Transverse colon (tissue), 4 donors: ENCODE results near the gene TFDP2. TPM values are rescaled to one million over a fixed set of nuclear protein-coding genes. Genes with fewer than 3 reads are reported as not detected.

Experiments used
- DNase-seq: peaks from one replicate; pipeline ENCODE4 v3.0.0-alpha.2; 2019
- H3K27ac ChIP-seq, 4 donors: fragments of 200-600 bp; sonication (generic); 2 replicates each; pipeline ENCODE4 v1.5.1; 2016 to 2018; ENCODE audit warnings: inconsistent platforms in 4 of 4
- H3K27me3 ChIP-seq: fragments of 200-600 bp; sonication (generic); 2 replicates; pipeline ENCODE4 v1.5.1; 2017; ENCODE audit warnings: inconsistent platforms
- H3K36me3 ChIP-seq, 4 donors: fragments of 200-600 bp; sonication (generic); 2 replicates each; pipeline ENCODE4 v1.5.1; 2017 to 2019; ENCODE audit warnings: inconsistent platforms in 4 of 4
- H3K4me1 ChIP-seq, 4 donors: fragments of 200-600 bp; sonication (generic); 2 replicates each; pipeline ENCODE4 v1.5.1; 2017 to 2020; ENCODE audit warnings: inconsistent platforms in 4 of 4
- H3K4me3 ChIP-seq, 4 donors: fragments of 200-600 bp; sonication (generic); 1 replicate in 1 of 4; 2 replicates in 3 of 4; pipeline versions ENCODE4 v1.5.1 to v1.6.1; 2017 to 2019; ENCODE audit warnings: inconsistent platforms in 4 of 4
- H3K9me3 ChIP-seq, 2 donors: fragments of 200-600 bp; sonication (generic); 2 replicates each; pipeline ENCODE4 v1.5.1; 2017 to 2019; ENCODE audit warnings: inconsistent platforms in 2 of 2
- CTCF ChIP-seq, 5 experiments: fragments of 200-600 bp in 3 of 5; fragments of 450-650 bp in 2 of 5; sonication (generic) in 3 of 5; IDR thresholded peaks; 1 replicate in 2 of 5; 2 replicates in 3 of 5; pipeline ENCODE4 v1.5.1; 2016 to 2017; ENCODE audit warnings: antibody characterized with exemption in 5 of 5, inconsistent platforms in 3 of 5, mild to moderate bottlenecking in 2 of 5, moderate library complexity in 1 of 5
- EP300 ChIP-seq: sonication (generic); formaldehyde crosslinking; IDR thresholded peaks from one replicate; pipeline ENCODE4 v1.6.1; 2017; ENCODE audit warnings: antibody characterized with exemption, low read depth
- POLR2A ChIP-seq: fragments of 450-650 bp; IDR thresholded peaks from one replicate; pipeline ENCODE4 v1.6.1; 2016; ENCODE audit warnings: antibody characterized with exemption, mild to moderate bottlenecking, moderate library complexity
- POLR2AphosphoS5 ChIP-seq, 3 donors: sonication (generic); formaldehyde crosslinking; IDR thresholded peaks; one replicate each; pipeline ENCODE4 v1.6.1; 2016; ENCODE audit warnings: antibody characterized with exemption in 3 of 3
- WGBS, 2 donors: methylation state at CpG; one replicate each; pipeline ENCODE4 v1.1.5; 2018; ENCODE audit warnings: low coverage in 1 of 2; 5-methylcytosine and 5-hydroxymethylcytosine counted together
- in situ Hi-C, 4 donors: fragments of 200-750 bp; cut with MboI; loops; one replicate each; pipeline versions ENCODE4 v1.15.0 to v1.15.1; 2017; ENCODE audit warnings: low sequenced_read_pairs in 3 of 4, low pct_ligation_motif_present in 1 of 4, low pct_unique_long_range_greater_than_20kb in 1 of 4
- intact Hi-C: fragments of 100-400 bp; cut with DNase I; formaldehyde crosslinking; loops from one replicate; pipeline ENCODE4 v1.15.1; 2023; ENCODE audit warnings: low total_unique reads
- total RNA-seq, 4 donors: library from RNA; depleted of rRNA; stranded (reverse); fragments of >200 nt; gene quantifications; one replicate each; pipeline ENCODE4 v1.1.0, GENCODE V29; 2016

Gene TFDP2
- total RNA-seq, 4 donors from 2014 or later = 10.3 to 69.2 (median 41.3) TPM

GRCh38 chr3:142154186-142154585 lies 4.8 kb upstream of the TFDP2 start:
- Histone ChIP-seq H3K27ac (no peak overlapping the region), H3K4me3 (no peak overlapping the region), H3K27me3 (no peaks in the 10 kb centered on the region), H3K9me3 (no peaks in the 10 kb centered on the region), H3K36me3 (no peaks in the 10 kb centered on the region), H3K4me1 (peaks cover 0 to 5% (median 2%) of the 10 kb centered on the region in 4 donors)
- intact Hi-C loops (no loop called here), in situ Hi-C loops (no loop called here)
- DNase-seq = no peak
- 69 to 87% methylated on average over 3 of the region's 3 CpGs for whole genome bisulfite sequencing, 2 donors
- TF ChIP-seq POLR2A = no peak
- no peak for TF ChIP-seq CTCF (IDR thresholded peaks at IDR 0.05)
- TF ChIP-seq POLR2AphosphoS5 (IDR thresholded peaks at IDR 0.05) = no peak
- TF ChIP-seq EP300 = no peak

DNA sequence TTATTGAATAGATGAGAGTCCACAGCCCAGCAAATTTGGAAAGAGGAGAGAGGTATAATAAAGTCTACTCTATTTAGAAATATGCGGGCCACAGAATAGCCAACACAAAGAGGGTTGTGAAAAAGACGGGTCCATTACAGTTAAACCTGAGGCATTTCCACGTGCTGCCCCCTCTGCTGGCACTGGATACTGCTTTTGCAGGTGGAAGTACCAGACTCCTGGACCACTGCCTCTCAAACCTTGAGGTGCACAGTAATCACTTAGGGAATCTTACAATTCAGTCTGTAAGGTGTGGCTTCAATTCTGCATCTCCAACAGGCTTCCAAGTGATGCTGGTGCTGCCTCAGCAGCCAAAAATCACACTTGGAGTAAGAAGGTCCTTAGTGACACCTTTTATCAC lies 3.0 kb upstream of the TFDP2 start:
- WGBS, 2 donors = 27 to 38% methylated on average over 3 of the region's 3 CpGs
- Histone ChIP-seq H3K36me3 (no peaks in the 10 kb centered on the region), H3K27me3 (no peaks in the 10 kb centered on the region), H3K27ac (no peak overlapping the region), H3K9me3 (no peaks in the 10 kb centered on the region), H3K4me1 (peaks cover 0 to 17% (median 14%) of the 10 kb centered on the region in 4 donors), H3K4me3 (no peak overlapping the region)
- intact Hi-C loops (no loop called here), in situ Hi-C loops (no loop called here)
- TF ChIP-seq EP300 = no peak
- TF ChIP-seq POLR2A = no peak
- no peak for TF ChIP-seq POLR2AphosphoS5 (IDR thresholded peaks at IDR 0.05)
- TF ChIP-seq CTCF (IDR thresholded peaks at IDR 0.05) = no peak
- no peak for DNase-seq

GRCh38 chr3:142151828-142152227 lies 2.5 kb upstream of the TFDP2 start:
- no peaks in the 10 kb centered on the region for H3K36me3 ChIP-seq
- no peaks in the 10 kb centered on the region for H3K27me3 ChIP-seq
- DNase-seq = no peak
- intact Hi-C loops = no loop called here
- 81 to 82% methylated on average over 1 of the region's 1 CpG for WGBS, 2 donors
- in situ Hi-C loops = no loop called here
- no peaks in the 10 kb centered on the region for H3K9me3 ChIP-seq
- no peak overlapping the region for H3K27ac ChIP-seq
- H3K4me3 ChIP-seq = no peak overlapping the region
- no peak for TF ChIP-seq POLR2AphosphoS5 (IDR thresholded peaks at IDR 0.05)
- no peak for TF ChIP-seq CTCF (IDR thresholded peaks at IDR 0.05)
- no peak for TF ChIP-seq POLR2A
- no peak for TF ChIP-seq EP300
- H3K4me1 ChIP-seq = peaks cover 0 to 22% (median 16%) of the 10 kb centered on the region in 4 donors

DNA sequence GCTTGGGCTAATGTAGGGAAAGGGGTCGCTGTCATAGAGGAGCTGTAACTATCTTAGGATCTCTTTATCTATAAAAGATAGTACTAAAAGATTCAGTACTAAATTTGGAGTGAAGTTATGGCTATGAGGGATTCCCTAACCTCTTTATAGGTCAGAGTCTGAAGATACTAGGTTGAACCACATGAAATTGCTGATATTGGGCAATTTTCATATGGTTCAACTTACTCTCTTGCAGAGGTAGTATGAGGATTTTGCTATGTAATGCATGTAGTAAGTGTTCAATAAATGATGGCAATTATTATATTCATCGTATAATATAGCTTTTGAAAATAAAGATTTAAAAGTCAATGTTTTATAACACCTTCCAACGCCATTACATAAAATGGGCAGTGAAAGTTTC lies 1.9 kb upstream of the TFDP2 start:
- H3K9me3 ChIP-seq = no peaks in the 10 kb centered on the region

More for the DNA sequence above, 1.9 kb upstream of the TFDP2 start:
- 82 to 86% methylated on average over 3 of the region's 3 CpGs for WGBS, 2 donors
- H3K27ac ChIP-seq = no peak overlapping the region
- in situ Hi-C loops (no loop called here), intact Hi-C loops (no loop called here)
- TF ChIP-seq POLR2A (no peak), EP300 (no peak), CTCF (IDR thresholded peaks at IDR 0.05) (no peak), POLR2AphosphoS5 (IDR thresholded peaks at IDR 0.05) (no peak)
- H3K4me3 ChIP-seq = no peak overlapping the region
- no peaks in the 10 kb centered on the region for H3K36me3 ChIP-seq
- DNase-seq = no peak
- H3K4me1 ChIP-seq = peaks cover 0 to 28% (median 16%) of the 10 kb centered on the region in 4 donors
- no peaks in the 10 kb centered on the region for H3K27me3 ChIP-seq
